GM18873 (cell line): ENCODE results near the gene HCRTR1.

Source experiments
- ATAC-seq: cut with Tn5 transposase; IDR thresholded peaks from one replicate; pipeline ENCODE4 v1.9.1; 2021; ENCODE audit warnings: mild to moderate bottlenecking, moderate library complexity, moderate number of reproducible peaks; ENCODE audit not compliant: unreplicated experiment, low FRiP score

Gene HCRTR1

GRCh38 chr1:31663622-31664452 is 46.3 kb downstream of the HCRTR1 start:
- no peak for ATAC-seq

GRCh38 chr1:31664528-31664927 is 47.0 kb downstream of the HCRTR1 start:
- ATAC-seq, result no peak

- ATAC-seq, result no peak
Measured at GRCh38 chr1:31665234-31665878, 47.9 kb downstream of the HCRTR1 start.

- no peak for ATAC-seq
Measured at GRCh38 chr1:31666263-31666963, 48.9 kb downstream of the HCRTR1 start.

- ATAC-seq, result no peak
Measured at GRCh38 chr1:31667065-31667785, 49.7 kb downstream of the HCRTR1 start.

GRCh38 chr1:31668303-31668883 is 50.9 kb downstream of the HCRTR1 start:
- ATAC-seq, result no peak

GRCh38 chr1:31669433-31669785 is 51.9 kb downstream of the HCRTR1 start:
- ATAC-seq, result no peak

GRCh38 chr1:31669786-31670592 is 52.5 kb downstream of the HCRTR1 start:
- no peak for ATAC-seq

GRCh38 chr1:31670593-31670964 is 53.1 kb downstream of the HCRTR1 start:
- no peak for ATAC-seq

- no peak for ATAC-seq
Measured at GRCh38 chr1:31671147-31671546, 53.7 kb downstream of the HCRTR1 start.

GRCh38 chr1:31671561-31672201 is 54.2 kb downstream of the HCRTR1 start:
- ATAC-seq, result no peak

GRCh38 chr1:31672986-31673385 is 55.5 kb downstream of the HCRTR1 start:
- ATAC-seq, result no peak

GRCh38 chr1:31673433-31673832 is 55.9 kb downstream of the HCRTR1 start:
- ATAC-seq, result no peak

- ATAC-seq, result no peak
Measured at GRCh38 chr1:31674626-31675025, 57.1 kb downstream of the HCRTR1 start.

- no peak for ATAC-seq
Measured at GRCh38 chr1:31675161-31675560, 57.7 kb downstream of the HCRTR1 start.

- ATAC-seq, result no peak
Measured at GRCh38 chr1:31675756-31676155, 58.3 kb downstream of the HCRTR1 start.
